ENCODE measurements around the gene CTSK. TPM values are rescaled to one million over a fixed set of nuclear protein-coding genes. Genes with fewer than 3 reads are reported as not detected.

Gene CTSK
- total RNA-seq, 1 experiment from 2014 or later = 0.92 TPM

Other genes starting within 250 kb of the CTSK start
- gene MCL1, start 228.7 kb downstream of the CTSK start, total RNA-seq (2014; rRNA removed; shearing (Covaris generic); ENCODE audit: low replicate concordance) = 148 and 184 TPM in 2 replicates
- 172 and 256 TPM in 2 replicates for gene ENSA, start 178.6 kb downstream of the CTSK start, total RNA-seq (2014; rRNA removed; shearing (Covaris generic); ENCODE audit: low replicate concordance)
- gene GOLPH3L, start 111.1 kb downstream of the CTSK start, total RNA-seq (2014; rRNA removed; shearing (Covaris generic); ENCODE audit: low replicate concordance) = 12.1 and 14.1 TPM in 2 replicates
- 0.95 TPM in 1 of 2 replicates, not detected in the other for gene HORMAD1, start 87.4 kb downstream of the CTSK start, total RNA-seq (2014; rRNA removed; shearing (Covaris generic); ENCODE audit: low replicate concordance)
- gene CTSS, start 42.5 kb downstream of the CTSK start, total RNA-seq (2014; rRNA removed; shearing (Covaris generic); ENCODE audit: low replicate concordance) = 0.49 TPM in 1 of 2 replicates, not detected in the other
- 7.3 and 13.7 TPM in 2 replicates for gene ARNT, start 68.3 kb upstream of the CTSK start, total RNA-seq (2014; rRNA removed; shearing (Covaris generic); ENCODE audit: low replicate concordance)
- not detected in 2 replicates for gene CTXND2, start 78.9 kb upstream of the CTSK start, total RNA-seq (2014; rRNA removed; shearing (Covaris generic); ENCODE audit: low replicate concordance)
- 23.5 and 49.2 TPM in 2 replicates for gene SETDB1, start 118.1 kb upstream of the CTSK start, total RNA-seq (2014; rRNA removed; shearing (Covaris generic); ENCODE audit: low replicate concordance)
- 86.1 and 89.6 TPM in 2 replicates for gene CERS2, start 166.6 kb upstream of the CTSK start, total RNA-seq (2014; rRNA removed; shearing (Covaris generic); ENCODE audit: low replicate concordance)
- 0.46 TPM in 1 of 2 replicates, not detected in the other for gene ANXA9, start 174.0 kb upstream of the CTSK start, total RNA-seq (2014; rRNA removed; shearing (Covaris generic); ENCODE audit: low replicate concordance)
- 8.7 and 8.9 TPM in 2 replicates for gene MINDY1, start 198.6 kb upstream of the CTSK start, total RNA-seq (2014; rRNA removed; shearing (Covaris generic); ENCODE audit: low replicate concordance)
- gene PRUNE1, start 200.2 kb upstream of the CTSK start, total RNA-seq (2014; rRNA removed; shearing (Covaris generic); ENCODE audit: low replicate concordance) = 7.5 and 8.1 TPM in 2 replicates
- 0.20 and 5.5 TPM in 2 replicates for gene BNIPL, start 228.3 kb upstream of the CTSK start, total RNA-seq (2014; rRNA removed; shearing (Covaris generic); ENCODE audit: low replicate concordance)
- 1.1 TPM in 1 of 2 replicates, not detected in the other for gene C1orf56, start 239.5 kb upstream of the CTSK start, total RNA-seq (2014; rRNA removed; shearing (Covaris generic); ENCODE audit: low replicate concordance)